Body of pancreas (tissue), 4 donors: Measurements from ENCODE around the gene SYNGR3. TPM values are rescaled to one million over a fixed set of nuclear protein-coding genes. Genes with fewer than 3 reads are reported as not detected.

Experiments
- ATAC-seq: fragments of 150-250 bp; one replicate; pipeline ENCODE4 v1.9.1; 2016
- DNase-seq, 4 donors: peaks; one replicate each; pipeline ENCODE4 v3.0.0-alpha.2; 2019
- H3K27ac ChIP-seq, 4 donors: fragments of 200-600 bp; sonication (generic); 1 replicate in 3 of 4; 2 replicates in 1 of 4; pipeline versions ENCODE4 v1.5.1 to v1.6.1; 2016 to 2019; ENCODE audit warnings: mild to moderate bottlenecking in 1 of 4, mixed read lengths in 1 of 4, moderate library complexity in 1 of 4
- H3K27me3 ChIP-seq, 2 donors: fragments of 200-600 bp; sonication (generic); one replicate each; pipeline ENCODE4 v1.6.0; 2016; ENCODE audit warnings: mild to moderate bottlenecking in 1 of 2
- H3K36me3 ChIP-seq, 2 donors: fragments of 200-600 bp; sonication (generic); replicated peaks in 1 of 2; 2 replicates each; pipeline ENCODE4 v1.5.1; 2016; ENCODE audit warnings: low read depth in 2 of 2; ENCODE audit not compliant: insufficient read depth in 1 of 2
- H3K4me1 ChIP-seq: fragments of 200-600 bp; sonication (generic); one replicate; pipeline ENCODE4 v1.6.0; 2016
- H3K4me3 ChIP-seq, 2 donors: fragments of 200-600 bp; sonication (generic); 1 replicate in 1 of 2; 2 replicates in 1 of 2; pipeline ENCODE4 v1.5.1; 2016 to 2019
- H3K9me3 ChIP-seq, 3 donors: fragments of 200-600 bp; sonication (generic); 1 replicate in 2 of 3; 2 replicates in 1 of 3; pipeline ENCODE4 v1.5.1; 2016
- POLR2A ChIP-seq, 3 donors: fragments of 450-650 bp; IDR thresholded peaks; one replicate each; pipeline ENCODE4 v1.6.1; 2016; ENCODE audit warnings: antibody characterized with exemption in 3 of 3, mild to moderate bottlenecking in 2 of 3
- WGBS, 2 donors: methylation state at CpG; one replicate each; pipeline ENCODE4 v1.1.5; 2017; 5-methylcytosine and 5-hydroxymethylcytosine counted together
- intact Hi-C: fragments of 100-400 bp; cut with DNase I; formaldehyde crosslinking; loops from one replicate; pipeline ENCODE4 v1.15.1; 2023
- total RNA-seq, 2 donors: library from RNA; depleted of rRNA; stranded (reverse); fragments of >200 nt; gene quantifications; one replicate each; pipeline ENCODE4 v1.1.0, GENCODE V29; 2016
- TF ChIP-seq, protein P1 (sequence below), 7 experiments: fragments of 450-650 bp in 4 of 7; fragments of 200-600 bp in 3 of 7; sonication (generic) in 3 of 7; IDR thresholded peaks; one replicate each; pipeline ENCODE4 v1.5.1; 2016 to 2019; ENCODE audit warnings: antibody characterized with exemption in 7 of 7

SYNGR3 gene
- total RNA-seq, 2 donors from 2014 or later, result 0.33 to 1.6 TPM

DNA sequence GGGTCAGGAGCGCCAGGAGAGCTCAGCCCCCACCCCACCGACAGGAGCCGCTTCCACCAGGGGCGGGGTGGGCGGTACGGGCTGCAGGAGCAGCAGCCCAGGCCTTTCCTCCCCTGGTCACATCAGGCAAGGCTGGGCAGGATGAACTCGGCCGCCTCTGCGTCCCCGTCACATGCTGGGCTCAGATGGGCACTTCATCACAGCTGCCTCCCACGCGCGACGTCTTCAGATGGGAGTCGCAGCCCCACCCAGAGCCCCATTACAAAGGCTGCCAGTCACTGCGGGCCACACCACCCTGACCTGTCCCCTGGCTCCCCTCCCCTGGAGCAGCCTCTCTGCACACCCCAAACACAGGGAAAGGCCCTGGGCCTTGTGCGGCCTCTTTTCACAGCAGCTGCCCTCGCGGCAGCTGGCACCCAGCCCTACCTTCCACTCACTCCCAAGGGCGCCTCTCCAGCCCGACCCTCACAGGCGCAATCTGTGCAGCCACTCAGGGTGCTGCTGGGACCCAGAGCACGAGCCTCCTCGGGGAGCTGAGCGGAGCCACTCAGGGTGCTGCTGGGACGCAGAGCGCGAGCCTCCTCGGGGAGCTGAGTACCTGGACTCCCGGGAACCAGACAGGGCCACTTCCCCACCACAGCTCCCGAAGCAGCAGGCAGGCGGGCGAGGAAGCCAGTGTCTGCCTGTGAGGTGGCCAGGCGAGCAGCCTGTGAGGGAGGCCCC lies 15.2 kb downstream of the SYNGR3 start:
- Histone ChIP-seq H3K4me3 (no peak overlapping the region), H3K9me3 (no peaks in the 10 kb centered on the region), H3K27me3 (no peaks in the 10 kb centered on the region), H3K36me3 (peaks cover 17% of the 10 kb centered on the region in 2 donors), H3K27ac (peak overlapping the region in 3 of 4 donors; percentile 61 to 83 (median 72)), H3K4me1 (peaks cover 58% of the 10 kb centered on the region)
- DNase-seq (peak in 2 of 4 donors; percentile 12 to 46), ATAC-seq (no peak)
- intact Hi-C loops, result no loop called here
- WGBS, 2 donors, result 60 to 83% methylated on average over 1 to 21 of the region's 34 CpGs
- TF ChIP-seq POLR2A (IDR thresholded peaks at IDR 0.05), result no peak
- TF ChIP-seq, protein P1, sequence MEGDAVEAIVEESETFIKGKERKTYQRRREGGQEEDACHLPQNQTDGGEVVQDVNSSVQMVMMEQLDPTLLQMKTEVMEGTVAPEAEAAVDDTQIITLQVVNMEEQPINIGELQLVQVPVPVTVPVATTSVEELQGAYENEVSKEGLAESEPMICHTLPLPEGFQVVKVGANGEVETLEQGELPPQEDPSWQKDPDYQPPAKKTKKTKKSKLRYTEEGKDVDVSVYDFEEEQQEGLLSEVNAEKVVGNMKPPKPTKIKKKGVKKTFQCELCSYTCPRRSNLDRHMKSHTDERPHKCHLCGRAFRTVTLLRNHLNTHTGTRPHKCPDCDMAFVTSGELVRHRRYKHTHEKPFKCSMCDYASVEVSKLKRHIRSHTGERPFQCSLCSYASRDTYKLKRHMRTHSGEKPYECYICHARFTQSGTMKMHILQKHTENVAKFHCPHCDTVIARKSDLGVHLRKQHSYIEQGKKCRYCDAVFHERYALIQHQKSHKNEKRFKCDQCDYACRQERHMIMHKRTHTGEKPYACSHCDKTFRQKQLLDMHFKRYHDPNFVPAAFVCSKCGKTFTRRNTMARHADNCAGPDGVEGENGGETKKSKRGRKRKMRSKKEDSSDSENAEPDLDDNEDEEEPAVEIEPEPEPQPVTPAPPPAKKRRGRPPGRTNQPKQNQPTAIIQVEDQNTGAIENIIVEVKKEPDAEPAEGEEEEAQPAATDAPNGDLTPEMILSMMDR (IDR thresholded peaks at IDR 0.05), result no peak

DNA sequence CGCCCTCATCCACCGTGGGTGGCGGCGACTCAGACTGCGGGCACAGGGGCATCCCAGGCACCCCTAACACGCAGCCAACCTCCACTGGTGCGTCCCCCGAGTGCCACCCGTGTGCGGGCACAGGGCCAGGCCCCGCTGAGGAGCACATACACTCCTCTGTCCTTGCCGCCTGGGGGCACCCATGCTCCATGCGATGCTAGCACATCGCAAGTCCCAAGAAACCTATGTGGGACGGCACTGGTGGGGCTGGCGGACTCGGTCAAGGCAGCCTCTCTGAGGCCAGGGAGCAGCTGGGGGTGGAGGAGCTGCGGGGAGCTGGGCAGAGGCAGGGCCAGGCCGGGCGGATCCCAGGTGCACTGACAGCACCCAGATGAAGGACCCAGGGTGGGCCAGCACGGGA lies 15.9 kb downstream of the SYNGR3 start:
- H3K27me3 ChIP-seq, result no peaks in the 10 kb centered on the region
- peaks cover 13 to 14% of the 10 kb centered on the region in 2 donors for H3K36me3 ChIP-seq
- no peak for ATAC-seq
- peak overlapping the region in 3 of 4 donors; percentile 61 to 83 (median 72) for H3K27ac ChIP-seq
- TF ChIP-seq, protein P1 (IDR thresholded peaks at IDR 0.05), result peak in 5 of 7 experiments; percentile 7 to 44 (median 32)
- no peak for TF ChIP-seq POLR2A (IDR thresholded peaks at IDR 0.05)
- H3K4me1 ChIP-seq, result peaks cover 64% of the 10 kb centered on the region
- no peak overlapping the region for H3K4me3 ChIP-seq
- DNase-seq, result peak in 2 of 4 donors; percentile 55 to 67
- intact Hi-C loops, result no loop called here
- 44 to 57% methylated on average over 3 to 20 of the region's 21 CpGs for WGBS, 2 donors
- H3K9me3 ChIP-seq, result no peaks in the 10 kb centered on the region

DNA sequence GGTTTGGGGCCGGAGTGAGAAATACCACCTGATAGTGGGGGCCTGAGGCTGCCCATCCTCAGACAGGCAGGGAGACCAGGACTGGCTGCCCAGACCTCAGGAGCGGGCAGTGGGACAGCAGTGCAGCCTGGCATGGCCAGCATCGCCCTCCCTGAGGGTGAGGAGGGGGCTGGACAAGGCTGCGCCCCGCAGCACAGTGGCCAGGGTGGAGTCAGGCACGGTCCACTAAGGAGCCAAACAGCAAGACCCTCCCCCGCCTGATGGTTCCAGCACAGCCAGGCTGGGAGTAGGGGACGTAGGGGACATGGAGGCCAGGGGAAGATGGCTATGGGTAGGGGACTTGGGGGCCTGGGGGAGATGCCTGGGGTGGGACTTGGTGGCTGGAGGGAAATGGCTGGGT lies 16.5 kb downstream of the SYNGR3 start:
- Histone ChIP-seq H3K27me3 (no peaks in the 10 kb centered on the region), H3K9me3 (no peaks in the 10 kb centered on the region), H3K36me3 (peaks cover 10 to 11% of the 10 kb centered on the region in 2 donors), H3K27ac (peak overlapping the region in 3 of 4 donors; percentile 17 to 89 (median 61)), H3K4me3 (no peak overlapping the region), H3K4me1 (peaks cover 66% of the 10 kb centered on the region)
- ATAC-seq (no peak), DNase-seq (peak in 1 of 4 donors; percentile 14)
- WGBS, 2 donors, result 84 to 88% methylated on average over 5 to 8 of the region's 8 CpGs
- TF ChIP-seq, protein P1 (IDR thresholded peaks at IDR 0.05), result no peak
- no peak for TF ChIP-seq POLR2A (IDR thresholded peaks at IDR 0.05)
- intact Hi-C loops, result no loop called here

DNA sequence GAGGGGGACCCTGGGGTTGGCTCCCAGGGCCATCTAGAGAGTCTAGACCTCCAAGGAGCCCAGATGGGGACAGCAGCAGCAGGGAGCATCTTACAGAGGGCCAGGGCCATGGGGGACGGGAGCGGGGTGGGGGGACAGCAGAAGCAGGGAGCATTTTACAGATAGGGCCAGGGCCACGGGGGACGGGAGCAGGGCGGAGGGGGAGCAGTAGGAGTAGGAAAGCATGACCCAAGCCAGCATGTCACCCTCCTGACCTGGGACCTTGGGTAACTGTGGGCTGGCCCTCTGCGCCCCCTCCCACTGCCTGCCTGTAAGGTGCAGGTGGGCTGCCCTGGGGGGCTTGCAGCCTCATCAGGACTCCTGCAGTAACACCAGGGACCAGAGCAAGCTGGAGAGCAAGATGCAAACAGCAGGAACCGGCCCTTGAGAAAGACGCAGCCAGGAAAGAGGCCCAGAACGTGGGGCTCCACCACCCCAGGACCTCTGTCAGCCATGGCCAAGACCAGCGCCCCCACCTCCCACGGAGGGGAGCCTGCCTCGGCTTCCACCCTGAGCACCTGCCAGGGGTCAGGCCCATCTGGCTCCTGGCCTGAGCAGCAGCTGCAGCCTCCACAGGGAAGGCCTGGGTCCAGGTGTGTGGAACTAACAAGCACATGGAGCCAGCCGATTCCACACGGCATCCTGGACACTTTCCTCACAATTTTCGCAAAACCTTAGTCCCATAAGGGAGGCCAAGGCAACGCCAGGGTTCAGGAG lies 17.5 kb downstream of the SYNGR3 start:
- ATAC-seq, result no peak
- DNase-seq, result peak in 3 of 4 donors; percentile 53 to 63 (median 58)

More for the DNA sequence above, 17.5 kb downstream of the SYNGR3 start:
- H3K4me1 ChIP-seq, result peaks cover 66% of the 10 kb centered on the region
- intact Hi-C loops, result no loop called here
- H3K36me3 ChIP-seq, result peaks cover under 1 to 3% of the 10 kb centered on the region in 2 donors
- H3K4me3 ChIP-seq, result no peak overlapping the region
- H3K27me3 ChIP-seq, result no peaks in the 10 kb centered on the region
- TF ChIP-seq POLR2A (IDR thresholded peaks at IDR 0.05), result no peak
- TF ChIP-seq, protein P1 (IDR thresholded peaks at IDR 0.05), result no peak
- no peaks in the 10 kb centered on the region for H3K9me3 ChIP-seq
- 43 to 55% methylated on average over 8 to 16 of the region's 16 CpGs for WGBS, 2 donors
- peak overlapping the region; percentile 33 to 96 (median 78) for H3K27ac ChIP-seq
